ENCODE results near the gene POC1A.

POC1A gene

DNA sequence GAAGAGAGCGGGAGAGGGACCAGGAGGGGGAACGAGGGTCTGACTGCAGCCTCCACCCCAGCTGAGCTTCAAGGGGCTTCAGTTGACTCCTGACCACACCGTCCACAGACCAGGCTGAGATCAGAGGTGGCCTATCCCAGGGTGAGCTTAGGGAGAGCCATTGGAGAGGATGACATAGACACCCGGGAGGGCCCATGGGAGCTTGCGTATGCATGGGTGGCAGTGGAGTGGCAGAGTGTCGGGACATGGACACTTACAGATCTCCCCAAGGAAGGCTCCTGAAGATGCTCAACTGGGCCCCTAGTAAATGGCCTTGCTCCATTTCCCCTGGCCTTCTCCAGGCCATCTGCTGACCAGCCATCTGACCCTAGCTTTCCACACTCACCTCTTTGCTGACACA is 31.1 kb upstream of the POC1A start:
- no peak for TF ChIP-seq ZBTB7A (IDR thresholded peaks at IDR 0.05; ENCODE audit: low read depth)
- no peak for TF ChIP-seq YY1 (IDR thresholded peaks at IDR 0.05; ENCODE audit: low read depth)
- TF ChIP-seq, protein P1, sequence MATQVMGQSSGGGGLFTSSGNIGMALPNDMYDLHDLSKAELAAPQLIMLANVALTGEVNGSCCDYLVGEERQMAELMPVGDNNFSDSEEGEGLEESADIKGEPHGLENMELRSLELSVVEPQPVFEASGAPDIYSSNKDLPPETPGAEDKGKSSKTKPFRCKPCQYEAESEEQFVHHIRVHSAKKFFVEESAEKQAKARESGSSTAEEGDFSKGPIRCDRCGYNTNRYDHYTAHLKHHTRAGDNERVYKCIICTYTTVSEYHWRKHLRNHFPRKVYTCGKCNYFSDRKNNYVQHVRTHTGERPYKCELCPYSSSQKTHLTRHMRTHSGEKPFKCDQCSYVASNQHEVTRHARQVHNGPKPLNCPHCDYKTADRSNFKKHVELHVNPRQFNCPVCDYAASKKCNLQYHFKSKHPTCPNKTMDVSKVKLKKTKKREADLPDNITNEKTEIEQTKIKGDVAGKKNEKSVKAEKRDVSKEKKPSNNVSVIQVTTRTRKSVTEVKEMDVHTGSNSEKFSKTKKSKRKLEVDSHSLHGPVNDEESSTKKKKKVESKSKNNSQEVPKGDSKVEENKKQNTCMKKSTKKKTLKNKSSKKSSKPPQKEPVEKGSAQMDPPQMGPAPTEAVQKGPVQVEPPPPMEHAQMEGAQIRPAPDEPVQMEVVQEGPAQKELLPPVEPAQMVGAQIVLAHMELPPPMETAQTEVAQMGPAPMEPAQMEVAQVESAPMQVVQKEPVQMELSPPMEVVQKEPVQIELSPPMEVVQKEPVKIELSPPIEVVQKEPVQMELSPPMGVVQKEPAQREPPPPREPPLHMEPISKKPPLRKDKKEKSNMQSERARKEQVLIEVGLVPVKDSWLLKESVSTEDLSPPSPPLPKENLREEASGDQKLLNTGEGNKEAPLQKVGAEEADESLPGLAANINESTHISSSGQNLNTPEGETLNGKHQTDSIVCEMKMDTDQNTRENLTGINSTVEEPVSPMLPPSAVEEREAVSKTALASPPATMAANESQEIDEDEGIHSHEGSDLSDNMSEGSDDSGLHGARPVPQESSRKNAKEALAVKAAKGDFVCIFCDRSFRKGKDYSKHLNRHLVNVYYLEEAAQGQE (IDR thresholded peaks at IDR 0.05; ENCODE audit: low read depth) = no peak
- no peak for TF ChIP-seq CEBPB (IDR thresholded peaks at IDR 0.05)

DNA sequence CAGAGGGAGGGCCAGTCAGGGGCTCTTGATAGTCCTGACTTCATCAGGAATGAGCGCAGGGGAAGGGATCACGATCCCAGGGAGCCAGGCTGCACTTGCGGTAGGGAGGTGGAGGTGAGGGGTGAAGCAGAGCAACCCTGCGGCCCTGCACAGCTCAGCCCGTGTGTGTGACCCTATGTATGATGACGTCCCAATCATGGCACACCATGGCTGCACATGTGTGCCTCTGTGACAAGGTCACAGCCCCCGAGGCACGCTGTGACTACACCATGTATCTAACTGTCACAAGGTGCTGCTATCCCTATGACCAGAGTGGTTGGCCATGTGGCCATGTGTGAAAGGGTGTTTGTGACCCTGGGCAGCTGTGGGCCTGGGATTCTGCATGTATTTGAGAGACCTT is 30.5 kb upstream of the POC1A start:
- TF ChIP-seq FOXM1 (IDR thresholded peaks at IDR 0.05; ENCODE audit: borderline replicate concordance, low read depth) = no peak
- TF ChIP-seq EGR1 (IDR thresholded peaks at IDR 0.05) = no peak

DNA sequence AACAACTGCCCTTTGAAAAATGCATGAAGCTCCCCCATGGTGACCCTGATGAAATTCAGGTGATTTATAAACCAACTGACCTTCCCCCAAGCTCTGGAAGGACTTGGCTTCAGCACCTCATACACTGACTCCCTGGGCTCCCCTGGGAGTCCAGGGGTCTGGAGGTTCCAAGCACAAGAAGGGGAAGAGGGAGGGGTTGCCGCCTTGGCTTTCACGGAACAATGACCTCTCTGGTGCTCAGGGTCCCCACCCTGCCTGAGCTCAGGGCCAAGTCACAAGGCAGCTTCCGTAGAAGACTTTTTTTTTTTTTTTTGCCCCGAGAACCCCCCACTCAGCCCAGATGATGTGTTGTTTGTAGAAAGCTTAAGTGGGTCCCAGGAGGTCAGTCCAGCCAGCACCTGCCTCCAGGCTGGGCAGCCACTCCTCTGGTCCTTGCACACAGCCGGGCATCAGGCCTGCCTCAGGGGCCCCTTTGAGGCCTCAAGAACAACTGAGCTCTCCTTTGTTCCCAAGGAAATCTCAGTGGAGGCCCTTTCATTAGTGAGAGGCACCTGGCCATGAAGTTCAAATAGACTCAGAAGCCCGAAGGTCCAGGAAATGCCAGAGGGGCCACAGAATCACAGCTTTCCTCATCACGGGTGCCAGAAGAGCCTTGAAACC is 29.7 kb upstream of the POC1A start:
- TF ChIP-seq EP300 (IDR thresholded peaks at IDR 0.05; ENCODE audit: borderline replicate concordance) = no peak

DNA sequence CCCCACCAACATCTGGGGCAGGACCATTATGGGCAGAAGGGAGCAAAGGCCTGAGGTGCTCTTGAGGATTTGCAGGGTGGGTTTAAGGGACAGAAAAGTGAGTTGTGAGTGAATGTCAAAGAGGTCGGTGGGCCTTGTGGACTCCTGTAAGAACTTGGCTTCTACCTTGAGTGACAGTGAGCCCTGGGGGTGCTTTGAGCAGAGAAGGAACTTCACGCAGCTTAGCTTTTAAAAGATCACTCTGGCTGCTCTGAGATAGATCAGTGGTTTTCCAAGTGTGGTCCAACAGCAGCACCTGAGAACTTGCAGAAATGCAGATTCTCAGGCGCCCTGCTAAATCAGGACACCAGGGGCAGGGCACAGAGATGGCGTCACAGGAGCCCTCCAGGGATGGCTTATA is 28.5 kb upstream of the POC1A start:
- TF ChIP-seq ZBTB7A (IDR thresholded peaks at IDR 0.05; ENCODE audit: low read depth) = no peak
- no peak for TF ChIP-seq EP300 (IDR thresholded peaks at IDR 0.05; ENCODE audit: borderline replicate concordance)
- TF ChIP-seq NFIC (IDR thresholded peaks at IDR 0.05) = no peak

DNA sequence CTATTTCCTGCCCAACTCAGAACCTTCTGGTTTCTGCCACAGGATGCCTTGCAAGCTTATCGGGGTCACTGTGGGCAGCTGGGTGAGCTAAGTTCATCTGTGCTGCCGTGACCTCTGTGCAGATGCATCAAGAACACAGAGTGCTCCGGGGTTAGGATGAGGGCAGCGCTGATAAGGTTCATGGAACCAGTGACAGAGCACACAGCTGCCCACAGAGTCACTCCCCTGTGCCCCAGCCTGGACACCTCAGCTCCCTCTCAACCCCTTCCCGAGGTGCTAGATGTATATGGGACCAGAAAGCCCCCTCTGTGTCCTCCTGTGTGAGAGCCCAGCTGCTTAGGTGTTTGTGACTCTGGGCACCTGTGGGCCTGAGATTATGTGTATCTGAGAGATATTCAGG is 28.0 kb upstream of the POC1A start:
- no peak for TF ChIP-seq NFIC (IDR thresholded peaks at IDR 0.05)
- no peak for TF ChIP-seq FOXM1 (IDR thresholded peaks at IDR 0.05; ENCODE audit: borderline replicate concordance, low read depth)
- TF ChIP-seq, protein P1 (IDR thresholded peaks at IDR 0.05; ENCODE audit: low read depth) = no peak
- TF ChIP-seq, protein P2, sequence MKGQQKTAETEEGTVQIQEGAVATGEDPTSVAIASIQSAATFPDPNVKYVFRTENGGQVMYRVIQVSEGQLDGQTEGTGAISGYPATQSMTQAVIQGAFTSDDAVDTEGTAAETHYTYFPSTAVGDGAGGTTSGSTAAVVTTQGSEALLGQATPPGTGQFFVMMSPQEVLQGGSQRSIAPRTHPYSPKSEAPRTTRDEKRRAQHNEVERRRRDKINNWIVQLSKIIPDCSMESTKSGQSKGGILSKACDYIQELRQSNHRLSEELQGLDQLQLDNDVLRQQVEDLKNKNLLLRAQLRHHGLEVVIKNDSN (IDR thresholded peaks at IDR 0.05) = no peak
- TF ChIP-seq RAD21 (IDR thresholded peaks at IDR 0.05; ENCODE audit: low read depth) = no peak
- TF ChIP-seq ZBTB7A (IDR thresholded peaks at IDR 0.05; ENCODE audit: low read depth) = no peak
- TF ChIP-seq YY1 (IDR thresholded peaks at IDR 0.05; ENCODE audit: low read depth) = no peak
- TF ChIP-seq EP300 (IDR thresholded peaks at IDR 0.05; ENCODE audit: borderline replicate concordance) = no peak
- TF ChIP-seq TEAD4 (IDR thresholded peaks at IDR 0.05) = no peak
- no peak for TF ChIP-seq EGR1 (IDR thresholded peaks at IDR 0.05)
- TF ChIP-seq, protein P3, sequence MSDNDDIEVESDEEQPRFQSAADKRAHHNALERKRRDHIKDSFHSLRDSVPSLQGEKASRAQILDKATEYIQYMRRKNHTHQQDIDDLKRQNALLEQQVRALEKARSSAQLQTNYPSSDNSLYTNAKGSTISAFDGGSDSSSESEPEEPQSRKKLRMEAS (IDR thresholded peaks at IDR 0.05) = no peak
- TF ChIP-seq TCF12 (IDR thresholded peaks at IDR 0.05; ENCODE audit: low read depth) = no peak
- no peak for TF ChIP-seq CEBPB (IDR thresholded peaks at IDR 0.05)
- TF ChIP-seq TAF1 (IDR thresholded peaks at IDR 0.05; ENCODE audit: low read depth) = no peak
- no peak for TF ChIP-seq CREB1 (IDR thresholded peaks at IDR 0.05; ENCODE audit: low read depth)

DNA sequence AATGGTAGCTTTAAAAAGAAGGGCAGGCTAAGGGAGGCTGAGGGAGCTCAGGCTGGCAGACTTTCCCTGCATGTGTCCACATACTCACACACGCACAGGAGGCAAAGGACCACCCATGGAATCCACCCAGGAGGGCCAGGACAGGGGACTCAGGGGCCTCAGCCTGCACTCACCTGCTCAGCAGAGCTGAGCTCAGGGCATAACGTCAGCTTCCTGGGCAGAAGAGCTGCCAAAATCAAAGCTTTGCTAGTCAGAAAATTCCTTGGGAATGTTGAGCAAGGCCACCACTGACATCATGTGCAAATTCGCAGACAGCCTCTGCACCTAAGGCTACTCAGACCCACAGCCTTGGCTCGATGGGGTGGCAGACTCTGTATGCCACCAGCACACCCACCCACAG is 27.3 kb upstream of the POC1A start:
- TF ChIP-seq TEAD4 (IDR thresholded peaks at IDR 0.05) (no peak), FOXM1 (IDR thresholded peaks at IDR 0.05; ENCODE audit: borderline replicate concordance, low read depth) (no peak), YY1 (IDR thresholded peaks at IDR 0.05; ENCODE audit: low read depth) (no peak), CREB1 (IDR thresholded peaks at IDR 0.05; ENCODE audit: low read depth) (no peak), TAF1 (IDR thresholded peaks at IDR 0.05; ENCODE audit: low read depth) (no peak), NFIC (IDR thresholded peaks at IDR 0.05) (no peak), EP300 (IDR thresholded peaks at IDR 0.05; ENCODE audit: borderline replicate concordance) (no peak), ZBTB7A (IDR thresholded peaks at IDR 0.05; ENCODE audit: low read depth) (no peak), TCF12 (IDR thresholded peaks at IDR 0.05; ENCODE audit: low read depth) (no peak)
- TF ChIP-seq, protein P1 (IDR thresholded peaks at IDR 0.05; ENCODE audit: low read depth) = no peak
- TF ChIP-seq, protein P3 (IDR thresholded peaks at IDR 0.05) = no peak

All from Ishikawa (cell line).